Karpas-422 (cell line): ENCODE measurements around the gene RABGAP1L. TPM values are rescaled to one million over a fixed set of nuclear protein-coding genes. Genes with fewer than 3 reads are reported as not detected.

ENCODE experiments used
- DNase-seq: peaks from one replicate; pipeline ENCODE4 v3.0.0-alpha.2; 2015
- H2AFZ ChIP-seq: fragments of 200-600 bp; sonication (generic); 2 replicates; pipeline ENCODE4 v1.6.1; 2014; ENCODE audit warnings: antibody characterized with exemption, low read length, mixed read lengths
- H3K27ac ChIP-seq: fragments of 200-600 bp; sonication (generic); 2 replicates; pipeline ENCODE4 v1.5.1; 2014; ENCODE audit warnings: mild to moderate bottlenecking, low read length, moderate library complexity
- H3K27me3 ChIP-seq: fragments of 200-600 bp; sonication (generic); 2 replicates; pipeline ENCODE4 v1.6.1; 2014; ENCODE audit warnings: low read length, mixed read lengths
- H3K36me3 ChIP-seq: fragments of 200-600 bp; sonication (generic); 2 replicates; pipeline ENCODE4 v1.6.1; 2014; ENCODE audit warnings: low read length, mixed read lengths; ENCODE audit not compliant: insufficient read depth
- H3K4me1 ChIP-seq: fragments of 200-600 bp; sonication (generic); 2 replicates; pipeline ENCODE4 v1.6.1; 2014; ENCODE audit warnings: mild to moderate bottlenecking, low read length, mixed read lengths
- H3K4me2 ChIP-seq: fragments of 200-600 bp; sonication (generic); 2 replicates; pipeline ENCODE4 v1.6.1; 2014; ENCODE audit warnings: low read length, low read depth, mild to moderate bottlenecking; ENCODE audit not compliant: poor library complexity, severe bottlenecking
- H3K4me3 ChIP-seq: fragments of 200-600 bp; sonication (generic); 2 replicates; pipeline ENCODE4 v1.5.1; 2014; ENCODE audit warnings: mild to moderate bottlenecking, antibody characterized with exemption, low read length, mixed read lengths
- H3K79me2 ChIP-seq: fragments of 200-600 bp; sonication (generic); 2 replicates; pipeline ENCODE4 v1.6.1; 2014; ENCODE audit warnings: mild to moderate bottlenecking, low read length, mixed read lengths
- H3K9ac ChIP-seq: fragments of 200-600 bp; sonication (generic); 2 replicates; pipeline ENCODE4 v1.6.0; 2014; ENCODE audit warnings: low read length
- H3K9me2 ChIP-seq: fragments of 200-600 bp; sonication (generic), shearing (Covaris generic); replicated peaks from 2 replicates; pipeline ENCODE4 v1.6.0; 2014; ENCODE audit warnings: mild to moderate bottlenecking, low read length, moderate library complexity; ENCODE audit not compliant: insufficient read depth
- H3K9me3 ChIP-seq: fragments of 300-700, 200-600 bp; sonication (generic); 2 replicates; pipeline ENCODE4 v1.6.1; 2014; ENCODE audit warnings: low read length, mixed read lengths
- H4K20me1 ChIP-seq: fragments of 200-600 bp; sonication (generic); 2 replicates; pipeline ENCODE4 v1.6.1; 2014; ENCODE audit warnings: mild to moderate bottlenecking, antibody characterized with exemption, low read length, low read depth; ENCODE audit not compliant: insufficient read depth
- total RNA-seq: library from RNA; depleted of rRNA; stranded (reverse); fragments of >200 nt; shearing (Covaris generic); gene quantifications from 2 replicates; pipeline ENCODE4 v1.2.3, GENCODE V29; 2014; ENCODE audit warnings: low replicate concordance

Gene RABGAP1L
- total RNA-seq, 1 experiment from 2014 or later: 28.9 TPM

GRCh38 chr1:174425121-174425520 lies 265.8 kb downstream of the RABGAP1L start:
- Histone ChIP-seq H3K27ac (no peak overlapping the region), H3K9me2 (no peaks in the 10 kb centered on the region), H3K9me3 (no peaks in the 10 kb centered on the region), H3K4me3 (no peak overlapping the region), H3K79me2 (no peaks in the 10 kb centered on the region), H3K9ac (no peak overlapping the region), H2AFZ (no peak overlapping the region), H4K20me1 (no peaks in the 10 kb centered on the region), H3K4me1 (no peaks in the 10 kb centered on the region), H3K27me3 (no peaks in the 10 kb centered on the region), H3K36me3 (no peaks in the 10 kb centered on the region), H3K4me2 (no peak overlapping the region)
- DNase-seq: no peak

GRCh38 chr1:174426153-174426552 lies 266.8 kb downstream of the RABGAP1L start:
- no peak overlapping the region for H3K4me3 ChIP-seq
- no peaks in the 10 kb centered on the region for H3K36me3 ChIP-seq
- no peak overlapping the region for H2AFZ ChIP-seq
- H3K4me1 ChIP-seq: no peaks in the 10 kb centered on the region
- no peak for DNase-seq
- no peaks in the 10 kb centered on the region for H4K20me1 ChIP-seq
- H3K4me2 ChIP-seq: no peak overlapping the region
- no peak overlapping the region for H3K9ac ChIP-seq
- no peaks in the 10 kb centered on the region for H3K27me3 ChIP-seq
- H3K9me2 ChIP-seq: no peaks in the 10 kb centered on the region
- H3K9me3 ChIP-seq: no peaks in the 10 kb centered on the region
- no peaks in the 10 kb centered on the region for H3K79me2 ChIP-seq
- H3K27ac ChIP-seq: no peak overlapping the region

GRCh38 chr1:174428033-174428432 lies 268.7 kb downstream of the RABGAP1L start:
- no peak overlapping the region for H3K27ac ChIP-seq
- no peaks in the 10 kb centered on the region for H3K27me3 ChIP-seq
- H3K9me3 ChIP-seq: no peaks in the 10 kb centered on the region
- H3K36me3 ChIP-seq: no peaks in the 10 kb centered on the region
- DNase-seq: no peak
- no peaks in the 10 kb centered on the region for H3K79me2 ChIP-seq
- H3K9me2 ChIP-seq: no peaks in the 10 kb centered on the region
- no peak overlapping the region for H3K9ac ChIP-seq
- no peak overlapping the region for H3K4me3 ChIP-seq
- no peaks in the 10 kb centered on the region for H3K4me1 ChIP-seq
- no peaks in the 10 kb centered on the region for H4K20me1 ChIP-seq
- H2AFZ ChIP-seq: no peak overlapping the region
- H3K4me2 ChIP-seq: no peak overlapping the region

- Histone ChIP-seq H4K20me1 (no peaks in the 10 kb centered on the region), H3K79me2 (no peaks in the 10 kb centered on the region), H3K4me3 (no peak overlapping the region), H3K4me1 (no peaks in the 10 kb centered on the region), H3K27ac (no peak overlapping the region), H3K9ac (no peak overlapping the region), H3K9me2 (no peaks in the 10 kb centered on the region), H3K27me3 (no peaks in the 10 kb centered on the region), H3K9me3 (no peaks in the 10 kb centered on the region), H2AFZ (no peak overlapping the region), H3K36me3 (no peaks in the 10 kb centered on the region), H3K4me2 (no peak overlapping the region)
- DNase-seq: no peak
Measured at GRCh38 chr1:174428739-174429138, 269.4 kb downstream of the RABGAP1L start.

- no peak overlapping the region for H3K9ac ChIP-seq
- H3K27me3 ChIP-seq: no peaks in the 10 kb centered on the region
- no peak for DNase-seq
- no peak overlapping the region for H2AFZ ChIP-seq
- H3K4me3 ChIP-seq: no peak overlapping the region
- no peaks in the 10 kb centered on the region for H4K20me1 ChIP-seq
- no peak overlapping the region for H3K4me2 ChIP-seq
- no peaks in the 10 kb centered on the region for H3K4me1 ChIP-seq
- no peaks in the 10 kb centered on the region for H3K79me2 ChIP-seq
- no peaks in the 10 kb centered on the region for H3K9me3 ChIP-seq
- H3K36me3 ChIP-seq: no peaks in the 10 kb centered on the region
- H3K27ac ChIP-seq: no peak overlapping the region
- no peaks in the 10 kb centered on the region for H3K9me2 ChIP-seq
Measured at GRCh38 chr1:174433451-174433850, 274.1 kb downstream of the RABGAP1L start.

- no peaks in the 10 kb centered on the region for H3K9me2 ChIP-seq
- no peak overlapping the region for H2AFZ ChIP-seq
- H3K4me1 ChIP-seq: no peaks in the 10 kb centered on the region
- no peaks in the 10 kb centered on the region for H3K79me2 ChIP-seq
- no peaks in the 10 kb centered on the region for H3K36me3 ChIP-seq
- H3K4me3 ChIP-seq: no peak overlapping the region
- no peak for DNase-seq
- H4K20me1 ChIP-seq: no peaks in the 10 kb centered on the region
- H3K4me2 ChIP-seq: no peak overlapping the region
- no peaks in the 10 kb centered on the region for H3K27me3 ChIP-seq
- H3K9me3 ChIP-seq: no peaks in the 10 kb centered on the region
- H3K9ac ChIP-seq: no peak overlapping the region
- H3K27ac ChIP-seq: no peak overlapping the region
Measured at GRCh38 chr1:174445351-174445750, 286.0 kb downstream of the RABGAP1L start.

- no peaks in the 10 kb centered on the region for H3K79me2 ChIP-seq
- no peak overlapping the region for H3K4me3 ChIP-seq
- no peaks in the 10 kb centered on the region for H3K9me3 ChIP-seq
- DNase-seq: no peak
- H4K20me1 ChIP-seq: no peaks in the 10 kb centered on the region
- no peak overlapping the region for H2AFZ ChIP-seq
- H3K9ac ChIP-seq: no peak overlapping the region
- H3K27ac ChIP-seq: no peak overlapping the region
- H3K4me1 ChIP-seq: no peaks in the 10 kb centered on the region
- no peaks in the 10 kb centered on the region for H3K36me3 ChIP-seq
- no peaks in the 10 kb centered on the region for H3K27me3 ChIP-seq
- no peak overlapping the region for H3K4me2 ChIP-seq
- no peaks in the 10 kb centered on the region for H3K9me2 ChIP-seq
Measured at GRCh38 chr1:174445817-174446216, 286.5 kb downstream of the RABGAP1L start.

GRCh38 chr1:174447866-174448530 lies 288.7 kb downstream of the RABGAP1L start, which contains the start of gene GPR52:
GPR52 (plus strand) TSS chr1:174447964; CDS start chr1:174448112, 148 bp downstream.
- no peak for DNase-seq
- H3K79me2 ChIP-seq: no peaks in the 10 kb centered on the region
- H3K4me1 ChIP-seq: no peaks in the 10 kb centered on the region
- no peak within 1 kb of the TSS for H2AFZ ChIP-seq
- H3K9me2 ChIP-seq: no peaks in the 10 kb centered on the region
- no peak within 1 kb of the TSS for H3K4me2 ChIP-seq
- H3K4me3 ChIP-seq: no peak within 1 kb of the TSS
- no peaks in the 10 kb centered on the region for H3K27me3 ChIP-seq
- H4K20me1 ChIP-seq: no peaks in the 10 kb centered on the region
- H3K27ac ChIP-seq: no peak within 1 kb of the TSS
- no peaks in the 10 kb centered on the region for H3K9me3 ChIP-seq
- no peaks in the 10 kb centered on the region for H3K36me3 ChIP-seq
- no peak within 1 kb of the TSS for H3K9ac ChIP-seq
